GM12878 (cell line): Measurements from ENCODE around the gene CCDC9. TPM values are rescaled to one million over a fixed set of nuclear protein-coding genes. Genes with fewer than 3 reads are reported as not detected.

ENCODE experiments used
- BACH1 ChIP-seq: fragments of 450-650 bp; IDR thresholded peaks from 2 replicates; pipeline ENCODE4 v1.6.1; 2017; ENCODE audit warnings: mild to moderate bottlenecking, borderline replicate concordance
- CREM ChIP-seq: IDR thresholded peaks from 2 replicates; pipeline ENCODE4 v1.6.1; 2014; ENCODE audit warnings: antibody characterized with exemption, low read depth
- DPF2 ChIP-seq: fragments of 450-650 bp; IDR thresholded peaks from 2 replicates; pipeline ENCODE4 v1.6.1; 2017; ENCODE audit warnings: mild to moderate bottlenecking
- EZH2 ChIP-seq: IDR thresholded peaks from 2 replicates; pipeline ENCODE4 v1.6.1; 2012; ENCODE audit warnings: low read depth, mild to moderate bottlenecking, control low read depth, inconsistent platforms, low read length, borderline replicate concordance; ENCODE audit not compliant: control insufficient read depth
- HDGF ChIP-seq: fragments of 450-650 bp; IDR thresholded peaks from 2 replicates; pipeline ENCODE4 v1.6.1; 2016; ENCODE audit warnings: antibody characterized with exemption
- KDM1A ChIP-seq: fragments of 200-600 bp; sonication (generic); IDR thresholded peaks from 2 replicates; pipeline ENCODE4 v1.6.1; 2016; ENCODE audit warnings: borderline replicate concordance
- NBN ChIP-seq: fragments of 450-650 bp; IDR thresholded peaks from 2 replicates; pipeline ENCODE4 v1.6.1; 2016
- PAX8 ChIP-seq: fragments of 450-650 bp; IDR thresholded peaks from 2 replicates; pipeline ENCODE4 v1.6.1; 2017; ENCODE audit warnings: mild to moderate bottlenecking, moderate library complexity
- POLR2AphosphoS5 ChIP-seq: IDR thresholded peaks from 2 replicates; pipeline ENCODE4 v1.6.1; 2011; ENCODE audit warnings: mild to moderate bottlenecking, low read length, inconsistent platforms
- RAD21 ChIP-seq: IDR thresholded peaks from 2 replicates; pipeline ENCODE4 v1.6.1; 2011; ENCODE audit warnings: mild to moderate bottlenecking, low read depth, low read length, moderate library complexity; ENCODE audit not compliant: insufficient read depth
- SMC3 ChIP-seq: IDR thresholded peaks from 2 replicates; pipeline ENCODE4 v1.6.1; 2011; ENCODE audit warnings: low read length, improper control_type of control experiment, borderline replicate concordance
- SREBF1 ChIP-seq: IDR thresholded peaks from 2 replicates; pipeline ENCODE4 v1.6.1; 2012; ENCODE audit warnings: mild to moderate bottlenecking, low read length
- WRNIP1 ChIP-seq: IDR thresholded peaks from 2 replicates; pipeline ENCODE4 v1.6.1; 2011; ENCODE audit warnings: low read depth, low read length, improper control_type of control experiment, borderline replicate concordance
- ZBED1 ChIP-seq: IDR thresholded peaks from 2 replicates; pipeline ENCODE4 v1.6.1; 2016; ENCODE audit warnings: borderline replicate concordance
- ZSCAN29 ChIP-seq: fragments of 450-650 bp; IDR thresholded peaks from 2 replicates; pipeline ENCODE4 v1.6.1; 2017; ENCODE audit warnings: mild to moderate bottlenecking, moderate library complexity
- polyA plus RNA-seq, 11 experiments: library from polyadenylated mRNA; depleted of rRNA in 4 of 11; unstranded in 6 of 11; stranded (reverse) in 5 of 11; fragments of >200 nt; fragmentation: Nextera tagmentation in 4 of 11; fragmentation: Illumina TruSeq in 1 of 11; extraction: Ambion mirVana in 4 of 11; extraction: Trizol in 1 of 11; gene quantifications; 1 replicate in 1 of 11; 2 replicates in 10 of 11; pipeline versions ENCODE4 v1.2.1 to v1.2.3, GENCODE V29; 2011 to 2016; ENCODE audit warnings: inconsistent platforms in 2 of 11, missing spikeins in 2 of 11, low read depth in 1 of 11
- total RNA-seq, 4 experiments: library from RNA; depleted of rRNA in 3 of 4; stranded (reverse); fragments of >200 nt in 3 of 4; fragmentation: Illumina TruSeq in 1 of 4; extraction: Trizol in 1 of 4; gene quantifications; 2 replicates each; pipeline versions ENCODE4 v1.2.1 to v1.2.3, GENCODE V29; 2013 to 2021
- TF ChIP-seq, protein P1 (sequence below): fragments of 450-650 bp; IDR thresholded peaks from 2 replicates; pipeline ENCODE4 v1.6.1; 2017; ENCODE audit warnings: borderline replicate concordance

Gene CCDC9
- total and polyA plus RNA-seq, 10 of the 15 experiments (the other 5 are each of a cell fraction or from before 2014, with no cell fraction given) = 0.18 to 17.5 (median 7.1) TPM; not detected in 1

DNA sequence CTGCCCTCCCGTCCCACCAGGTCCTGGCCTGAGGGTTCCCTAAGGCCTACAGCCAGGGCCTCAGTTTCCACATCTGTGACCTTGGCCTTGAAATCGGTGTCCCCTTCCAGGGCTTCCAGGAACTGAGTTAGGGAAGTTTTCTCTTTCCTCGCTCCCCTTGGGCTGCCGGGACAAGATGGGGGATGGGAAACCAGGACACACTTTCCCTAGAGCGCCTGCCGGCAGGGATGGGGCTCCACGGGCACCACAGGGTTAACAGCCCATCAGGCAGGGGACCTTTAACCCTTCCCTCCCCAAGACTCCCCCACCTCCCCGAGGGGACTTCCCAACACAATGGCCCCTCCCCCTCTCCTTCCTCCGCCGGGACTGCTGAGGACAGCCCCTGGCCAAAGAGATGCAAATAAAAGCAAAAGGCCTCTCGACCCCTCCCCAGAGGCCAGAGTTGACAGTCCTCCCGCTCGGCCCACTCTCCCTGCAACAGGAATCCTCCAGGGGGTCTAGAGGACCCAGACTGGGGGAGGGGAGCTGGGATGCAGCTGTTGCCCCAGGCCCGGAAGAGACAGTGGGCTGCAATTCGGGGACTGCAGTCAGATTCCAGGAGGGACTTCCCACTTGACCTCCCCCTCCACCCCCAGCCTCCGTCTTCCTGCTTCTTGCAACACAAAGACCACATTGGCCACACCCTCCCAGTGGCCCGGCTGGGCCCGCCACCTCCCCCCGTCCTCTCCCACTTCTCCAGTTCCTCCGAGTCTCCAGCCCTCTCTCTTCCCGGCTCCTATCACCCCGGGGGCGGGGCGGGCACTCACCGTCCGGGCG is 28.8 kb upstream of the CCDC9 start (continued):
- TF ChIP-seq ZBED1 (no peak), RAD21 (no peak), SREBF1 (no peak), HDGF (peak; percentile 66; the same call in 1 of the 2 replicates), BACH1 (peak; percentile 36; the same call in 1 of the 2 replicates), POLR2AphosphoS5 (peak; percentile 41), EZH2 (no peak), KDM1A (no peak), SMC3 (0 out of 2 replicates have a peak, but pooled peaks have one; percentile 8), PAX8 (no peak), NBN (peak; percentile 65), DPF2 (peak; percentile 51; the same call in 1 of the 2 replicates), ZSCAN29 (no peak), CREM (no peak), WRNIP1 (0 out of 2 replicates have a peak, but pooled peaks have one; percentile 57)
- TF ChIP-seq, protein P1, sequence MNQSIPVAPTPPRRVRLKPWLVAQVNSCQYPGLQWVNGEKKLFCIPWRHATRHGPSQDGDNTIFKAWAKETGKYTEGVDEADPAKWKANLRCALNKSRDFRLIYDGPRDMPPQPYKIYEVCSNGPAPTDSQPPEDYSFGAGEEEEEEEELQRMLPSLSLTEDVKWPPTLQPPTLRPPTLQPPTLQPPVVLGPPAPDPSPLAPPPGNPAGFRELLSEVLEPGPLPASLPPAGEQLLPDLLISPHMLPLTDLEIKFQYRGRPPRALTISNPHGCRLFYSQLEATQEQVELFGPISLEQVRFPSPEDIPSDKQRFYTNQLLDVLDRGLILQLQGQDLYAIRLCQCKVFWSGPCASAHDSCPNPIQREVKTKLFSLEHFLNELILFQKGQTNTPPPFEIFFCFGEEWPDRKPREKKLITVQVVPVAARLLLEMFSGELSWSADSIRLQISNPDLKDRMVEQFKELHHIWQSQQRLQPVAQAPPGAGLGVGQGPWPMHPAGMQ = no peak
